Mesothelial cell of epicardium (in vitro differentiated cells): ENCODE measurements around the gene ANK2. TPM values are rescaled to one million over a fixed set of nuclear protein-coding genes. Genes with fewer than 3 reads are reported as not detected.

ENCODE experiments used
- DNase-seq, 2 experiments: peaks; one replicate each; pipeline ENCODE4 v3.0.0; 2021; ENCODE audit warnings: low spot score in 2 of 2; ENCODE audit not compliant: unreplicated experiment in 2 of 2
- H3K27ac Mint-ChIP-seq: 2 replicates; pipeline ENCODE4 v1.8.0; 2021; ENCODE audit warnings: mixed read lengths
- H3K27me3 Mint-ChIP-seq: 2 replicates; pipeline ENCODE4 v1.8.0; 2021; ENCODE audit warnings: low read depth, mixed read lengths
- H3K36me3 Mint-ChIP-seq: 2 replicates; pipeline ENCODE4 v1.8.0; 2021; ENCODE audit warnings: mixed read lengths
- H3K4me1 Mint-ChIP-seq: 2 replicates; pipeline ENCODE4 v1.8.0; 2021; ENCODE audit warnings: mixed read lengths
- H3K4me3 Mint-ChIP-seq: 2 replicates; pipeline ENCODE4 v1.8.0; 2021; ENCODE audit warnings: mild to moderate bottlenecking, moderate library complexity, mixed read lengths
- H3K9me3 Mint-ChIP-seq: 2 replicates; pipeline ENCODE4 v1.8.0; 2021; ENCODE audit warnings: mixed read lengths
- CTCF ChIP-seq: fragments of 200-600 bp; sonication (generic); IDR thresholded peaks from one replicate; pipeline ENCODE4 v1.5.0; 2021; ENCODE audit warnings: antibody characterized with exemption; ENCODE audit not compliant: unreplicated experiment
- total RNA-seq: library from RNA; stranded (reverse); gene quantifications from 3 replicates; pipeline ENCODE4 v1.2.1, GENCODE V29; 2021

Gene ANK2
- total RNA-seq, 1 donor from 2014 or later, result 9.2 TPM

GRCh38 chr4:113031212-113031611 is 18.2 kb upstream of the ANK2 start:
- no peak for DNase-seq
- no peaks in the 10 kb centered on the region for H3K27me3 Mint-ChIP-seq
- TF ChIP-seq CTCF, result no peak
- peaks cover 6% of the 10 kb centered on the region for H3K4me1 Mint-ChIP-seq
- no peaks in the 10 kb centered on the region for H3K9me3 Mint-ChIP-seq
- no peak overlapping the region for H3K4me3 Mint-ChIP-seq
- H3K36me3 Mint-ChIP-seq, result no peaks in the 10 kb centered on the region
- H3K27ac Mint-ChIP-seq, result no peak overlapping the region

GRCh38 chr4:113040793-113041192 is 8.7 kb upstream of the ANK2 start:
- DNase-seq, result no peak
- Mint-ChIP-seq H3K9me3 (peaks cover 27% of the 10 kb centered on the region), H3K4me1 (peaks cover 14% of the 10 kb centered on the region), H3K4me3 (no peak overlapping the region), H3K27me3 (no peaks in the 10 kb centered on the region), H3K36me3 (peaks cover 2% of the 10 kb centered on the region), H3K27ac (no peak overlapping the region)
- no peak for TF ChIP-seq CTCF

- DNase-seq, result no peak
- peaks cover 23% of the 10 kb centered on the region for H3K9me3 Mint-ChIP-seq
- H3K27me3 Mint-ChIP-seq, result no peaks in the 10 kb centered on the region
- H3K27ac Mint-ChIP-seq, result no peak overlapping the region
- TF ChIP-seq CTCF, result no peak
- H3K36me3 Mint-ChIP-seq, result peaks cover 2% of the 10 kb centered on the region
- H3K4me1 Mint-ChIP-seq, result peaks cover 14% of the 10 kb centered on the region
- no peak overlapping the region for H3K4me3 Mint-ChIP-seq
Observed at GRCh38 chr4:113042502-113042901, 7.0 kb upstream of the ANK2 start.

- Mint-ChIP-seq H3K36me3 (peaks cover 2% of the 10 kb centered on the region), H3K9me3 (peaks cover 23% of the 10 kb centered on the region), H3K27ac (no peak overlapping the region), H3K4me3 (no peak overlapping the region), H3K4me1 (peaks cover 12% of the 10 kb centered on the region), H3K27me3 (no peaks in the 10 kb centered on the region)
- TF ChIP-seq CTCF, result no peak
- DNase-seq, result no peak
Observed at GRCh38 chr4:113043591-113043990, 5.9 kb upstream of the ANK2 start.

- peaks cover 4% of the 10 kb centered on the region for H3K4me1 Mint-ChIP-seq
- H3K27ac Mint-ChIP-seq, result no peak overlapping the region
- DNase-seq, result no peak
- no peak overlapping the region for H3K4me3 Mint-ChIP-seq
- H3K27me3 Mint-ChIP-seq, result no peaks in the 10 kb centered on the region
- TF ChIP-seq CTCF, result no peak
- H3K9me3 Mint-ChIP-seq, result no peaks in the 10 kb centered on the region
- no peaks in the 10 kb centered on the region for H3K36me3 Mint-ChIP-seq
Observed at GRCh38 chr4:113050371-113050755, 910 bp downstream of the ANK2 start.

DNA sequence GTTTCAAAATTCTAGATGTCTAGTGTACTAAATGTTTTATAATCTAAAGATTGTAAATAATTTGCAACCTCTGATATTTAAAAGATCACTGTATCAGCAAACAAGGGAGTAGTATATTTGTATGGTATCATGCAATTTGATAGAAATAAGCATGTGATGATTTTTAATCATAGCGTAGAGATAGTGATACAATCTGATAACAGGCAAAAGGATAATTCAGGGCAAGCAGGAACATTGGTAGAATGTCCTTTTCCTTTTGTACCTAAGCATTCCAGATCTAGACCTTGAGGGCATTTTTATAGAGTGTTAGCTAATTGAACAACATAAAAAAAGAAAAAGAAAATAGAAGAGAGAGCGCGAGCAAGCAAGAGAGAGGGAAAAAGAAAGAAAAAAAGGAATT is 1.4 kb downstream of the ANK2 start:
- no peak for TF ChIP-seq CTCF
- H3K27ac Mint-ChIP-seq, result no peak overlapping the region
- H3K4me3 Mint-ChIP-seq, result no peak overlapping the region

More for the DNA sequence above, 1.4 kb downstream of the ANK2 start:
- peaks cover 4% of the 10 kb centered on the region for H3K4me1 Mint-ChIP-seq
- no peaks in the 10 kb centered on the region for H3K27me3 Mint-ChIP-seq
- no peaks in the 10 kb centered on the region for H3K36me3 Mint-ChIP-seq
- H3K9me3 Mint-ChIP-seq, result no peaks in the 10 kb centered on the region
- DNase-seq, result no peak
